ENCODE data around the gene KDM4C. TPM values are rescaled to one million over a fixed set of nuclear protein-coding genes. Genes with fewer than 3 reads are reported as not detected.
"Not testable (repeated sequence)": the region's sequence is repeated elsewhere in the genome, so short reads cannot be mapped to it uniquely, and the experiment has no call there.

The KDM4C gene
- total RNA-seq, 5 donors from 2014 or later (not counting 1 experiment from before 2014, with no cell fraction given) = 66.4 to 107 (median 76.0) TPM

DNA sequence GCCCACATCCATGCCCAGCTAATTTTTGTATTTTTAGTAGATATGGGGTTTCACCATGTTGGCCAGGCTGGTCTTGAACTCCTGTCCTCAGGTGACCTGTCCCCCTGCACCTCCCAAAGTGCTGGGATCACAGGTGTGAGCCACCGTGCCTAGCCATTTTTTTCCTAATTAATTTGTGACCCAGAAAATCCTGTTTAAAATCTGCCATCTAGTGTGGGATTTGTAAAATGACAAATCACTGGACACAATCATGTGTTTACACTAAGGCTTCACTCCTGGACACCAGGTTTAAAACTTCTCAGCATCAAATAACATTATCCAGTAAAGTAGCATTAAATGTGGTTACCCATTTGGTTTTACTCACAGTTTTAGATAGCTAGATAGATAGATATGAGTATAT lies 18.6 kb upstream of the KDM4C start:
- Mint-ChIP-seq H3K9me3 (no peaks in the 10 kb centered on the region), H3K4me3 (no peak overlapping the region), H3K27ac (no peak overlapping the region), H3K36me3 (no peaks in the 10 kb centered on the region), H3K4me1 (no peaks in the 10 kb centered on the region), H3K27me3 (no peaks in the 10 kb centered on the region)
- ChIA-PET POLR2A (interaction anchor here (0.5 to 0.7 kb wide), 4 partner anchors 18 to 1580 kb away, joined by 3 to 6 read pairs (median 5); no protein-coding TSS in a partner anchor), CTCF (interaction anchor here (0.6 to 0.9 kb wide), 4 partner anchors 18 to 1620 kb away, joined by 3 to 4 read pairs (median 3); no protein-coding TSS in a partner anchor)
- Histone ChIP-seq H3K4me3 (ENCODE audit: control insufficient read depth in 1 of 2, extremely low read depth in 1 of 2, low read length in 1 of 2) (no peak overlapping the region), H3K36me3 (ENCODE audit: control insufficient read depth in 2 of 2, extremely low read depth in 1 of 2, insufficient read depth in 1 of 2, low read length in 1 of 2) (no peaks in the 10 kb centered on the region), H3K9me3 (no peaks in the 10 kb centered on the region), H3K27me3 (replicated peaks in 1 of 2; ENCODE audit: control insufficient read depth in 2 of 2, extremely low read depth in 1 of 2, insufficient read depth in 2 of 2, low read length in 1 of 2) (no peaks in the 10 kb centered on the region), H3K4me1 (ENCODE audit: control insufficient read depth in 1 of 2, extremely low read depth in 1 of 2, insufficient read depth in 2 of 2, low read length in 2 of 2) (no peaks in the 10 kb centered on the region), H3K27ac (ENCODE audit: low read length) (no peak overlapping the region)
- no peak for ATAC-seq (replicated peaks in 1 of 4)
- WGBS (ENCODE audit: insufficient coverage) = no CpG with 5 or more reads among the region's 1 CpG
- DNase-seq = no peak

GRCh38 chr9:6748861-6749260 lies 8.9 kb upstream of the KDM4C start:
- H3K9me3 ChIP-seq; POLR2A ChIA-PET; ATAC-seq (replicated peaks in 1 of 4); H3K27ac Mint-ChIP-seq; DNase-seq; H3K36me3 Mint-ChIP-seq; H3K4me3 ChIP-seq (ENCODE audit: control insufficient read depth in 1 of 2, extremely low read depth in 1 of 2, low read length in 1 of 2); H3K4me3 Mint-ChIP-seq; H3K36me3 ChIP-seq (ENCODE audit: control insufficient read depth in 2 of 2, extremely low read depth in 1 of 2, insufficient read depth in 1 of 2, low read length in 1 of 2); H3K27me3 ChIP-seq (replicated peaks in 1 of 2; ENCODE audit: control insufficient read depth in 2 of 2, extremely low read depth in 1 of 2, insufficient read depth in 2 of 2, low read length in 1 of 2); H3K27ac ChIP-seq (ENCODE audit: low read length); H3K9me3 Mint-ChIP-seq; CTCF ChIA-PET; H3K27me3 Mint-ChIP-seq: not testable (repeated sequence)
- peaks cover 0 to 13% of the 10 kb centered on the region in 2 experiments for H3K4me1 ChIP-seq (ENCODE audit: control insufficient read depth in 1 of 2, extremely low read depth in 1 of 2, insufficient read depth in 2 of 2, low read length in 2 of 2)
- 100% methylated on average over 1 of the region's 9 CpGs for WGBS (ENCODE audit: insufficient coverage)
- peaks cover 12 to 15% (median 13%) of the 10 kb centered on the region in 3 donors for H3K4me1 Mint-ChIP-seq

DNA sequence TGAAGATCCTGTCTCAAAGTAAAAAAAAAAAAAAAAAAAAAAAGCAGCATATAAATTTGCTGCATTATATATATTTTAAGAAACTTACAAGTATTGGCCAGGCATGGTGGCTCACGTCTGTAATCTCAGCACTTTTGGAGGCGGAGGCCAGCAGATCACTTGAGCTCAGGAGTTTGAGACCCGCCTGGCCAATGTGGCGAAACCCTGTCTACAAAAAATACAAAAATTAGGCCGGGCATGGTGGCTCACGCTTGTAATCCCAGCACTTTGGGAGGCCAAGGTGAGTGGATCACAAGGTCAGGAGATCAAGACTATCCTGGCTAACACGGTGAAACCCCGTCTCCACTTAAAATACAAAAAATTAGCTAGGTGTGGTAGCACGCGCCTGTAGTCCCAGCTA lies 2.9 kb upstream of the KDM4C start:
- CTCF ChIA-PET, H3K4me3 Mint-ChIP-seq: not testable (repeated sequence)

DNA sequence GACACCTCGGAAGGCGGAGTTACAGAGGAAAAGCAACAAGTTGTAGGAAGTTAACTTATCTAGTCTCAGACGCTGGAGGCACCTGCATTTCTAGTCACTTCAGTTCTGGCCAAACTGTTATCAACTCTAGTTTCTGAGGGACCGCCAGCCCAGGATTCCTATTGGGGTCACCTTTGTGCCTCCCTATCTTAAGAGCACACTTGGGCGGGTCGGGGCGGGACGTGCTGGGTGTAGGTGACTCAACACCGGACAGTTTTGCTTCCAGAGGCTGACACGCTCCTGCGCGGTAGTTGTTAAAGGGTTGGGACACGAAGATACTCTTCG lies 679 bp upstream of the KDM4C start:
- no peaks in the 10 kb centered on the region for H3K36me3 Mint-ChIP-seq
- H3K4me1 Mint-ChIP-seq = peaks cover 27 to 34% (median 32%) of the 10 kb centered on the region in 3 donors
- H3K4me3 Mint-ChIP-seq = peak overlapping the region; percentile 93 to 98 (median 94)
- peak overlapping the region; percentile 93 for H3K27ac ChIP-seq (ENCODE audit: low read length)
- ChIA-PET POLR2A (interaction anchor here (0.5 to 2.3 kb wide), 8 partner anchors 18 to 344 kb away, joined by 3 to 27 read pairs (median 7); partner anchors contain the start of gene UHRF2 (in 1 of the 2)), CTCF (interaction anchor here in 1 of 2 donors (0.7 to 1.2 kb wide), 2 partner anchors 10 to 18 kb away, joined by 4 to 6 read pairs; no protein-coding TSS in a partner anchor)
- H3K36me3 ChIP-seq (ENCODE audit: control insufficient read depth in 2 of 2, extremely low read depth in 1 of 2, insufficient read depth in 1 of 2, low read length in 1 of 2) = peaks cover 0 to 4% of the 10 kb centered on the region in 2 donors
- H3K4me1 ChIP-seq (ENCODE audit: control insufficient read depth in 1 of 2, extremely low read depth in 1 of 2, insufficient read depth in 2 of 2, low read length in 2 of 2) = peaks cover 4 to 24% of the 10 kb centered on the region in 2 experiments
- H3K27ac Mint-ChIP-seq = peak overlapping the region; percentile 99
- H3K9me3 Mint-ChIP-seq = no peaks in the 10 kb centered on the region
- DNase-seq (peak in 31 of 35 experiments; percentile 58 to 89 (median 71)), ATAC-seq (replicated peaks in 1 of 4) (peak; percentile 42 to 61 (median 52))
- H3K9me3 ChIP-seq = no peaks in the 10 kb centered on the region
- H3K27me3 ChIP-seq (replicated peaks in 1 of 2; ENCODE audit: control insufficient read depth in 2 of 2, extremely low read depth in 1 of 2, insufficient read depth in 2 of 2, low read length in 1 of 2) = no peaks in the 10 kb centered on the region
- H3K4me3 ChIP-seq (ENCODE audit: control insufficient read depth in 1 of 2, extremely low read depth in 1 of 2, low read length in 1 of 2) = peak overlapping the region; percentile 72 to 92
- 0% methylated on average over 11 of the region's 14 CpGs for WGBS (ENCODE audit: insufficient coverage)
- no peaks in the 10 kb centered on the region for H3K27me3 Mint-ChIP-seq

More for the DNA sequence above, 2.9 kb upstream of the KDM4C start:
- H3K9me3 Mint-ChIP-seq; H3K4me3 ChIP-seq (ENCODE audit: control insufficient read depth in 1 of 2, extremely low read depth in 1 of 2, low read length in 1 of 2); H3K36me3 ChIP-seq (ENCODE audit: control insufficient read depth in 2 of 2, extremely low read depth in 1 of 2, insufficient read depth in 1 of 2, low read length in 1 of 2); H3K27me3 Mint-ChIP-seq; H3K27me3 ChIP-seq (replicated peaks in 1 of 2; ENCODE audit: control insufficient read depth in 2 of 2, extremely low read depth in 1 of 2, insufficient read depth in 2 of 2, low read length in 1 of 2); H3K36me3 Mint-ChIP-seq; H3K9me3 ChIP-seq; ATAC-seq (replicated peaks in 1 of 4); H3K27ac ChIP-seq (ENCODE audit: low read length); DNase-seq: not testable (repeated sequence)
- peak overlapping the region; percentile 23 to 39 for H3K27ac Mint-ChIP-seq
- POLR2A ChIA-PET = interaction anchor here in 1 of 2 donors (0.7 kb wide), 1 partner anchor 110 kb away, joined by 8 read pairs; no protein-coding TSS in a partner anchor
- 95% methylated on average over 4 of the region's 10 CpGs for WGBS (ENCODE audit: insufficient coverage)
- peaks cover under 1 to 29% of the 10 kb centered on the region in 2 experiments for H3K4me1 ChIP-seq (ENCODE audit: control insufficient read depth in 1 of 2, extremely low read depth in 1 of 2, insufficient read depth in 2 of 2, low read length in 2 of 2)
- H3K4me1 Mint-ChIP-seq = peaks cover 25 to 28% (median 26%) of the 10 kb centered on the region in 3 donors

DNA sequence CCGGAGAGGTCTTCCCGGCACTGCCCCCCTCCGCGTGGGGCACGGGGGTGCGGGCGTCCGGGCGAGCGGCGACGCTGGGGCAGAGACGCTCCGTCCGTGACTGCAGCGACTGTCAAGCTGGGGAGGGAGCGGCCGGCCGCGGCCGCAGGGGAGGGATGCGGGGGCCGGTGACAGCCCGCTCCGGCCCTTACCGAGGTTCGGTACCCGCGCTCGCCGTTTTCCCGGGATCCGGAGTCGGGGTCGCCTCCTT lies 400 bp downstream of the KDM4C start:
- ATAC-seq (replicated peaks in 1 of 4) = peak in 1 of 4 experiments; percentile 1
- Mint-ChIP-seq H3K27me3 (no peaks in the 10 kb centered on the region), H3K9me3 (peaks cover 2% of the 10 kb centered on the region in 3 donors), H3K4me1 (peaks cover 32 to 39% (median 36%) of the 10 kb centered on the region in 3 donors), H3K4me3 (peak overlapping the region; percentile 93 to 98 (median 94)), H3K36me3 (peaks cover 2% of the 10 kb centered on the region), H3K27ac (peak overlapping the region; percentile 88 to 99)
- Histone ChIP-seq H3K36me3 (ENCODE audit: control insufficient read depth in 2 of 2, extremely low read depth in 1 of 2, insufficient read depth in 1 of 2, low read length in 1 of 2) (peaks cover 0 to 4% of the 10 kb centered on the region in 2 donors), H3K4me3 (ENCODE audit: control insufficient read depth in 1 of 2, extremely low read depth in 1 of 2, low read length in 1 of 2) (peak overlapping the region; percentile 72 to 92), H3K27ac (ENCODE audit: low read length) (peak overlapping the region; percentile 93), H3K9me3 (peaks cover 2% of the 10 kb centered on the region), H3K27me3 (replicated peaks in 1 of 2; ENCODE audit: control insufficient read depth in 2 of 2, extremely low read depth in 1 of 2, insufficient read depth in 2 of 2, low read length in 1 of 2) (no peaks in the 10 kb centered on the region), H3K4me1 (ENCODE audit: control insufficient read depth in 1 of 2, extremely low read depth in 1 of 2, insufficient read depth in 2 of 2, low read length in 2 of 2) (peaks cover 6 to 26% of the 10 kb centered on the region in 2 experiments)
- CTCF ChIA-PET = interaction anchor here (0.6 to 1.5 kb wide), 2 partner anchors 75 to 76 kb away, joined by 3 to 10 read pairs; no protein-coding TSS in a partner anchor
- POLR2A ChIA-PET = interaction anchor here (0.6 to 2.3 kb wide), 8 partner anchors 42 to 343 kb away, joined by 3 to 27 read pairs (median 6); no protein-coding TSS in a partner anchor
- no peak for DNase-seq
- WGBS (ENCODE audit: insufficient coverage) = under 1% methylated on average over 34 of the region's 35 CpGs

GRCh38 chr9:6758498-6759184 lies 868 bp downstream of the KDM4C start:
- Histone ChIP-seq H3K27ac (ENCODE audit: low read length) (peak overlapping the region; percentile 93), H3K4me1 (ENCODE audit: control insufficient read depth in 1 of 2, extremely low read depth in 1 of 2, insufficient read depth in 2 of 2, low read length in 2 of 2) (peaks cover 8 to 28% of the 10 kb centered on the region in 2 experiments), H3K9me3 (peaks cover 3% of the 10 kb centered on the region), H3K36me3 (ENCODE audit: control insufficient read depth in 2 of 2, extremely low read depth in 1 of 2, insufficient read depth in 1 of 2, low read length in 1 of 2) (peaks cover 0 to 4% of the 10 kb centered on the region in 2 donors), H3K4me3 (ENCODE audit: control insufficient read depth in 1 of 2, extremely low read depth in 1 of 2, low read length in 1 of 2) (peak overlapping the region; percentile 72 to 92), H3K27me3 (replicated peaks in 1 of 2; ENCODE audit: control insufficient read depth in 2 of 2, extremely low read depth in 1 of 2, insufficient read depth in 2 of 2, low read length in 1 of 2) (no peaks in the 10 kb centered on the region)
- H3K36me3 Mint-ChIP-seq = peaks cover 6% of the 10 kb centered on the region
- ChIA-PET POLR2A (interaction anchor here (1.8 to 2.3 kb wide), 2 partner anchors 55 to 77 kb away, joined by 6 to 27 read pairs; no protein-coding TSS in a partner anchor), CTCF (interaction anchor here (0.6 to 1.5 kb wide), 5 partner anchors 8 to 77 kb away, joined by 3 to 10 read pairs (median 3); no protein-coding TSS in a partner anchor)
- H3K4me1 Mint-ChIP-seq = peaks cover 37 to 44% (median 41%) of the 10 kb centered on the region in 3 donors
- peaks cover 5% of the 10 kb centered on the region in 3 donors for H3K9me3 Mint-ChIP-seq
- no peaks in the 10 kb centered on the region for H3K27me3 Mint-ChIP-seq
- ATAC-seq (replicated peaks in 1 of 4) (peak; percentile 11 to 20 (median 14)), DNase-seq (peak; percentile 21 to 79 (median 48))
- WGBS (ENCODE audit: insufficient coverage) = under 1% methylated on average over 37 of the region's 42 CpGs
- H3K27ac Mint-ChIP-seq = peak overlapping the region; percentile 88 to 94
- peak overlapping the region; percentile 93 to 98 (median 94) for H3K4me3 Mint-ChIP-seq

Data from T-cell (primary cell).